ENCODE measurements around the gene CHCHD10.

GRCh38 chr22:23763579-23763945 is 4.2 kb downstream of the CHCHD10 start:
- TF ChIP-seq ZFP30 (CRISPR knock-in tag; IDR thresholded peaks at IDR 0.05) = no peak
- no peak for TF ChIP-seq ARNTL (CRISPR knock-in tag; IDR thresholded peaks at IDR 0.05; ENCODE audit: borderline replicate concordance, low read depth)
- no peak for TF ChIP-seq ZNF70 (CRISPR knock-in tag; IDR thresholded peaks at IDR 0.05)
- TF ChIP-seq CSDC2 (CRISPR knock-in tag; IDR thresholded peaks at IDR 0.05) = no peak
- TF ChIP-seq TOX (CRISPR knock-in tag; IDR thresholded peaks at IDR 0.05; ENCODE audit: borderline replicate concordance) = no peak
- TF ChIP-seq BACH2 (CRISPR knock-in tag; IDR thresholded peaks at IDR 0.05; ENCODE audit: borderline replicate concordance) = no peak
- TF ChIP-seq ZC3H10 (CRISPR knock-in tag; IDR thresholded peaks at IDR 0.05) = no peak
- no peak for TF ChIP-seq CREB5 (CRISPR knock-in tag; IDR thresholded peaks at IDR 0.05; ENCODE audit: low read depth)
- TF ChIP-seq PATZ1 (CRISPR knock-in tag; IDR thresholded peaks at IDR 0.05; ENCODE audit: borderline replicate concordance) = no peak

Data from SK-N-SH treated with all-trans-retinoic acid at 6 μM for 48 hours (cell line).